ENCODE measurements around the gene LY6G6F. TPM values are rescaled to one million over a fixed set of nuclear protein-coding genes. Genes with fewer than 3 reads are reported as not detected.

Gene LY6G6F
- total RNA-seq, 4 donors from 2014 or later, result not detected

GRCh38 chr6:31693535-31693934, 13.1 kb upstream of the LY6G6F start:
- Histone ChIP-seq H3K4me3 (no peak overlapping the region), H3K27me3 (no peaks in the 10 kb centered on the region), H3K9me3 (no peaks in the 10 kb centered on the region), H3K27ac (no peak overlapping the region), H3K4me1 (no peaks in the 10 kb centered on the region), H3K36me3 (peaks cover 0 to 99% of the 10 kb centered on the region in 2 donors)
- 71 to 83% methylated on average over 1 to 2 of the region's 6 CpGs for WGBS, 2 donors (ENCODE audit: low coverage in 1 of 2)
- ATAC-seq, result no peak
- TF ChIP-seq CTCF (IDR thresholded peaks at IDR 0.05) (no peak), EP300 (IDR thresholded peaks at IDR 0.05) (no peak), POLR2AphosphoS5 (IDR thresholded peaks at IDR 0.05) (no peak), POLR2A (IDR thresholded peaks at IDR 0.05) (no peak)

GRCh38 chr6:31697555-31697954, 9.1 kb upstream of the LY6G6F start:
- H3K9me3 ChIP-seq, result no peaks in the 10 kb centered on the region
- H3K27ac ChIP-seq, result no peak overlapping the region
- H3K4me1 ChIP-seq, result peaks cover 6 to 30% (median 15%) of the 10 kb centered on the region in 3 donors
- TF ChIP-seq CTCF (IDR thresholded peaks at IDR 0.05) (no peak), EP300 (IDR thresholded peaks at IDR 0.05) (no peak), POLR2AphosphoS5 (IDR thresholded peaks at IDR 0.05) (no peak), POLR2A (IDR thresholded peaks at IDR 0.05) (no peak)
- WGBS, 2 donors (ENCODE audit: low coverage in 1 of 2), result 20 to 29% methylated on average over 1 to 3 of the region's 3 CpGs
- H3K27me3 ChIP-seq, result no peaks in the 10 kb centered on the region
- no peak overlapping the region for H3K4me3 ChIP-seq
- ATAC-seq, result no peak
- peaks cover 0 to 79% of the 10 kb centered on the region in 2 donors for H3K36me3 ChIP-seq

GRCh38 chr6:31700740-31701401, 5.8 kb upstream of the LY6G6F start:
- Histone ChIP-seq H3K27me3 (no peaks in the 10 kb centered on the region), H3K4me1 (peaks cover 6 to 37% (median 19%) of the 10 kb centered on the region in 3 donors), H3K36me3 (peaks cover 0 to 46% of the 10 kb centered on the region in 2 donors), H3K4me3 (no peak overlapping the region), H3K27ac (peak overlapping the region in 1 of 4 donors; percentile 97), H3K9me3 (no peaks in the 10 kb centered on the region)
- no peak for ATAC-seq
- TF ChIP-seq EP300 (IDR thresholded peaks at IDR 0.05) (no peak), POLR2AphosphoS5 (IDR thresholded peaks at IDR 0.05) (no peak), CTCF (IDR thresholded peaks at IDR 0.05) (no peak), POLR2A (IDR thresholded peaks at IDR 0.05) (no peak)
- WGBS, 2 donors (ENCODE audit: low coverage in 1 of 2), result 80 to 84% methylated on average over 3 to 5 of the region's 5 CpGs

GRCh38 chr6:31701666-31702404, 4.8 kb upstream of the LY6G6F start:
- peaks cover 0 to 36% of the 10 kb centered on the region in 2 donors for H3K36me3 ChIP-seq
- no peak for ATAC-seq
- 5 to 11% methylated on average over 4 to 5 of the region's 7 CpGs for WGBS, 2 donors (ENCODE audit: low coverage in 1 of 2)
- no peaks in the 10 kb centered on the region for H3K9me3 ChIP-seq
- TF ChIP-seq POLR2AphosphoS5 (IDR thresholded peaks at IDR 0.05) (no peak), EP300 (IDR thresholded peaks at IDR 0.05) (no peak), CTCF (IDR thresholded peaks at IDR 0.05) (no peak), POLR2A (IDR thresholded peaks at IDR 0.05) (no peak)
- H3K4me1 ChIP-seq, result peaks cover 6 to 37% (median 19%) of the 10 kb centered on the region in 3 donors
- peak overlapping the region; percentile 87 to 97 (median 94) for H3K27ac ChIP-seq
- H3K4me3 ChIP-seq, result peak overlapping the region; percentile 58 to 98
- H3K27me3 ChIP-seq, result no peaks in the 10 kb centered on the region
